ENCODE measurements around the gene PARD3B.

DNA sequence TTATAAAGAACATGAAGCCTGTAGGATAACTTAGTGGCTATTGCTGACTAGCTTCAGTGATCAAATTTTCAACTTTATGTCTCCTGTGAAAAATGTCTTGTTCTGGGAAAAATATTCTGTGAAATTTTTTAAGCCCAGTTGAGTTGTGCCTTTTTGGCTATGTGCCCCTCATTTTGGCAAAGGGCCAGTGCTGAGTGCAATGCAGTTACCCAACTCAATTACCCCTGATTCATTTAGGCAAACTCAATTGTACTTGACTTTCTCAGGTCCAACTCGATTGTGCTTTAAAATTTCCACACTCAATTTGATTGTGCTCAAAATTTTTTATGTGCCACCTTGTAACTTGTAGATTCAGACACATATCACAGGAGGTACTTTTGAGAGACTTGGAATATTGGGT, 588.3 kb downstream of the PARD3B start:
- no peak for TF ChIP-seq ZNF384 (IDR thresholded peaks at IDR 0.05)
- no peak for TF ChIP-seq NFRKB (IDR thresholded peaks at IDR 0.05)
- TF ChIP-seq ARNT (IDR thresholded peaks at IDR 0.05), result no peak
- no peak for TF ChIP-seq LEF1 (IDR thresholded peaks at IDR 0.05; ENCODE audit: borderline replicate concordance)
- TF ChIP-seq FOXM1 (IDR thresholded peaks at IDR 0.05; ENCODE audit: borderline replicate concordance), result no peak
- no peak for TF ChIP-seq ELF4 (IDR thresholded peaks at IDR 0.05)
- TF ChIP-seq HDGF (IDR thresholded peaks at IDR 0.05; ENCODE audit: borderline replicate concordance), result no peak
- no peak for TF ChIP-seq FOXA1 (IDR thresholded peaks at IDR 0.05)
- TF ChIP-seq, protein P1, sequence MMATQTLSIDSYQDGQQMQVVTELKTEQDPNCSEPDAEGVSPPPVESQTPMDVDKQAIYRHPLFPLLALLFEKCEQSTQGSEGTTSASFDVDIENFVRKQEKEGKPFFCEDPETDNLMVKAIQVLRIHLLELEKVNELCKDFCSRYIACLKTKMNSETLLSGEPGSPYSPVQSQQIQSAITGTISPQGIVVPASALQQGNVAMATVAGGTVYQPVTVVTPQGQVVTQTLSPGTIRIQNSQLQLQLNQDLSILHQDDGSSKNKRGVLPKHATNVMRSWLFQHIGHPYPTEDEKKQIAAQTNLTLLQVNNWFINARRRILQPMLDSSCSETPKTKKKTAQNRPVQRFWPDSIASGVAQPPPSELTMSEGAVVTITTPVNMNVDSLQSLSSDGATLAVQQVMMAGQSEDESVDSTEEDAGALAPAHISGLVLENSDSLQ (IDR thresholded peaks at IDR 0.05), result no peak
- TF ChIP-seq TARDBP (IDR thresholded peaks at IDR 0.05), result no peak
